ENCODE data around the gene KRT73. TPM values are rescaled to one million over a fixed set of nuclear protein-coding genes. Genes with fewer than 3 reads are reported as not detected.

Gene KRT73
- total and polyA plus RNA-seq, 4 donors: not detected

- TF ChIP-seq EGR1 (IDR thresholded peaks at IDR 0.05; ENCODE audit: low read depth in 2 of 2): no peak
These were observed 17.9 kb downstream of the KRT73 start for GRCh38 chr12:52600475-52600874.

GRCh38 chr12:52600071-52600470 is 18.3 kb downstream of the KRT73 start:
- no peaks in the 10 kb centered on the region for H3K4me1 ChIP-seq (ENCODE audit: control insufficient read depth in 4 of 4, insufficient read depth in 4 of 4, low read length in 3 of 4)
- no peak for TF ChIP-seq CTCF (IDR thresholded peaks at IDR 0.05; ENCODE audit: low read depth, low read length, missing input control)
- TF ChIP-seq REST (IDR thresholded peaks at IDR 0.05): no peak
- no peak for TF ChIP-seq JUND (IDR thresholded peaks at IDR 0.05)
- TF ChIP-seq ATF3 (IDR thresholded peaks at IDR 0.05): no peak
- TF ChIP-seq EGR1 (IDR thresholded peaks at IDR 0.05; ENCODE audit: low read depth in 2 of 2): no peak
- TF ChIP-seq HNF4G (IDR thresholded peaks at IDR 0.05): no peak
- no peak for TF ChIP-seq FOXA2 (IDR thresholded peaks at IDR 0.05)
- TF ChIP-seq RXRA (IDR thresholded peaks at IDR 0.05): no peak
- TF ChIP-seq SP1 (IDR thresholded peaks at IDR 0.05): no peak
- TF ChIP-seq HNF4A (conservative IDR thresholded peaks at IDR 0.05): no peak
- TF ChIP-seq GABPA (IDR thresholded peaks at IDR 0.05 in 1 of 2, conservative IDR thresholded peaks at IDR 0.05 in 1 of 2): no peak
- no peak for TF ChIP-seq RAD21 (IDR thresholded peaks at IDR 0.05)
- no peak overlapping the region for H3K9ac ChIP-seq (ENCODE audit: low read depth in 1 of 2, low read length in 2 of 2)
- WGBS: 54% methylated on average over 2 of the region's 2 CpGs
- no peak for DNase-seq (ENCODE audit: low spot score)
- no peak overlapping the region for H3K27ac ChIP-seq (ENCODE audit: low read depth in 1 of 2, low read length in 2 of 2)
- H3K27me3 ChIP-seq (ENCODE audit: control insufficient read depth in 4 of 4, insufficient read depth in 4 of 4, low read length in 3 of 4): peaks cover 0 to 7% (median 1%) of the 10 kb centered on the region in 4 donors
- H3K4me3 ChIP-seq (ENCODE audit: low read depth in 1 of 3, low read length in 3 of 3): no peak overlapping the region
- no peaks in the 10 kb centered on the region for H3K36me3 ChIP-seq (ENCODE audit: control insufficient read depth in 4 of 4, insufficient read depth in 3 of 4, low read depth in 1 of 4, low read length in 3 of 4)
- no peaks in the 10 kb centered on the region for H3K9me3 ChIP-seq (ENCODE audit: control insufficient read depth in 4 of 4, low read length in 3 of 4)

More at GRCh38 chr12:52600475-52600874, 17.9 kb downstream of the KRT73 start:
- H3K27me3 ChIP-seq (ENCODE audit: control insufficient read depth in 4 of 4, insufficient read depth in 4 of 4, low read length in 3 of 4): peaks cover 0 to 7% (median 1%) of the 10 kb centered on the region in 4 donors
- WGBS: 83% methylated on average over 12 of the region's 12 CpGs
- H3K36me3 ChIP-seq (ENCODE audit: control insufficient read depth in 4 of 4, insufficient read depth in 3 of 4, low read depth in 1 of 4, low read length in 3 of 4): no peaks in the 10 kb centered on the region
- H3K9me3 ChIP-seq (ENCODE audit: control insufficient read depth in 4 of 4, low read length in 3 of 4): no peaks in the 10 kb centered on the region
- H3K27ac ChIP-seq (ENCODE audit: low read depth in 1 of 2, low read length in 2 of 2): no peak overlapping the region
- DNase-seq (ENCODE audit: low spot score): no peak
- no peaks in the 10 kb centered on the region for H3K4me1 ChIP-seq (ENCODE audit: control insufficient read depth in 4 of 4, insufficient read depth in 4 of 4, low read length in 3 of 4)
- H3K9ac ChIP-seq (ENCODE audit: low read depth in 1 of 2, low read length in 2 of 2): no peak overlapping the region
- no peak overlapping the region for H3K4me3 ChIP-seq (ENCODE audit: low read depth in 1 of 3, low read length in 3 of 3)

GRCh38 chr12:52598966-52599365 is 19.4 kb downstream of the KRT73 start:
- Histone ChIP-seq H3K9ac (ENCODE audit: low read depth in 1 of 2, low read length in 2 of 2) (no peak overlapping the region), H3K27me3 (ENCODE audit: control insufficient read depth in 4 of 4, insufficient read depth in 4 of 4, low read length in 3 of 4) (peaks cover 0 to 7% (median 1%) of the 10 kb centered on the region in 4 donors), H3K36me3 (ENCODE audit: control insufficient read depth in 4 of 4, insufficient read depth in 3 of 4, low read depth in 1 of 4, low read length in 3 of 4) (no peaks in the 10 kb centered on the region), H3K4me3 (ENCODE audit: low read depth in 1 of 3, low read length in 3 of 3) (no peak overlapping the region), H3K4me1 (ENCODE audit: control insufficient read depth in 4 of 4, insufficient read depth in 4 of 4, low read length in 3 of 4) (no peaks in the 10 kb centered on the region), H3K27ac (ENCODE audit: low read depth in 1 of 2, low read length in 2 of 2) (no peak overlapping the region), H3K9me3 (ENCODE audit: control insufficient read depth in 4 of 4, low read length in 3 of 4) (no peaks in the 10 kb centered on the region)
- DNase-seq (ENCODE audit: low spot score): no peak
- 83% methylated on average over 5 of the region's 5 CpGs for WGBS
- TF ChIP-seq ZBTB33 (IDR thresholded peaks at IDR 0.05): no peak
- no peak for TF ChIP-seq HNF4G (IDR thresholded peaks at IDR 0.05)
- TF ChIP-seq RXRA (IDR thresholded peaks at IDR 0.05): no peak
- no peak for TF ChIP-seq SP1 (IDR thresholded peaks at IDR 0.05)
- TF ChIP-seq CTCF (IDR thresholded peaks at IDR 0.05; ENCODE audit: low read depth, low read length, missing input control): no peak
- TF ChIP-seq FOXA1 (IDR thresholded peaks at IDR 0.05): no peak
